HepG2 (cell line): ENCODE data around the gene PHF23. TPM values are rescaled to one million over a fixed set of nuclear protein-coding genes. Genes with fewer than 3 reads are reported as not detected.

Source experiments
- AHDC1 ChIP-seq: sonication (generic); formaldehyde crosslinking; IDR thresholded peaks from 2 replicates; pipeline ENCODE4 v1.5.1; 2020; ENCODE audit warnings: mild to moderate bottlenecking, missing genetic modification reagents, borderline replicate concordance
- ARNT ChIP-seq: fragments of 450-650 bp; IDR thresholded peaks from 2 replicates; pipeline ENCODE4 v1.6.1; 2017
- FOXK2 ChIP-seq: fragments of 450-650 bp; IDR thresholded peaks from 2 replicates; pipeline ENCODE4 v1.6.1; 2016
- KAT8 ChIP-seq: IDR thresholded peaks from 2 replicates; pipeline ENCODE4 v1.6.1; 2016; ENCODE audit warnings: missing genetic modification reagents, missing compliant biosample characterization
- MEIS1 ChIP-seq: sonication (generic); formaldehyde crosslinking; IDR thresholded peaks from 2 replicates; pipeline ENCODE4 v1.9.0; 2021; ENCODE audit warnings: mild to moderate bottlenecking, missing genetic modification reagents, moderate library complexity, borderline replicate concordance
- MTA3 ChIP-seq: sonication (generic); formaldehyde crosslinking; IDR thresholded peaks from 2 replicates; pipeline ENCODE4 v1.4.0; 2020; ENCODE audit warnings: missing genetic modification reagents
- MZF1 ChIP-seq: sonication (generic); formaldehyde crosslinking; IDR thresholded peaks from 2 replicates; pipeline ENCODE4 v1.8.1; 2023; ENCODE audit warnings: mild to moderate bottlenecking, missing genetic modification reagents, borderline replicate concordance
- NFKB2 ChIP-seq: sonication (generic); formaldehyde crosslinking; IDR thresholded peaks from 2 replicates; pipeline ENCODE4 v1.4.0; 2020; ENCODE audit warnings: missing genetic modification reagents, borderline replicate concordance
- NPAS2 ChIP-seq: sonication (generic); formaldehyde crosslinking; IDR thresholded peaks from 2 replicates; pipeline ENCODE4 v1.8.0; 2022; ENCODE audit warnings: mild to moderate bottlenecking, missing genetic modification reagents, borderline replicate concordance
- PAWR ChIP-seq: sonication (generic); formaldehyde crosslinking; IDR thresholded peaks from 2 replicates; pipeline ENCODE4 v1.4.0; 2020; ENCODE audit warnings: missing genetic modification reagents, mild to moderate bottlenecking, borderline replicate concordance
- RARG ChIP-seq: sonication (generic); formaldehyde crosslinking; IDR thresholded peaks from 2 replicates; pipeline ENCODE4 v1.4.0; 2020; ENCODE audit warnings: low read depth, mild to moderate bottlenecking, missing genetic modification reagents
- TEF ChIP-seq: sonication (generic); formaldehyde crosslinking; IDR thresholded peaks from 2 replicates; pipeline ENCODE4 v1.5.0; 2020; ENCODE audit warnings: missing genetic modification reagents
- ZNF24 ChIP-seq: fragments of 450-650 bp; IDR thresholded peaks from 2 replicates; pipeline ENCODE4 v1.6.1; 2017; ENCODE audit warnings: antibody characterized with exemption, mild to moderate bottlenecking
- ZNF446 ChIP-seq: sonication (generic); formaldehyde crosslinking; IDR thresholded peaks from 2 replicates; pipeline ENCODE4 v1.5.0; 2020; ENCODE audit warnings: mild to moderate bottlenecking, missing genetic modification reagents
- ZNF484 ChIP-seq: sonication (generic); formaldehyde crosslinking; IDR thresholded peaks from 2 replicates; pipeline ENCODE4 v1.5.1; 2020; ENCODE audit warnings: mild to moderate bottlenecking, low read depth, missing genetic modification reagents, borderline replicate concordance
- ZNF720 ChIP-seq: sonication (generic); formaldehyde crosslinking; IDR thresholded peaks from 2 replicates; pipeline ENCODE4 v1.4.0; 2020; ENCODE audit warnings: missing genetic modification reagents
- polyA plus RNA-seq, 8 experiments: library from polyadenylated mRNA; depleted of rRNA in 3 of 8; stranded (reverse) in 7 of 8; unstranded in 1 of 8; fragments of >200 nt; fragmentation: Illumina TruSeq in 4 of 8; extraction: Trizol in 4 of 8; gene quantifications; 2 replicates each; pipeline versions ENCODE4 v1.2.1 to v1.2.3, GENCODE V29; 2011 to 2016; ENCODE audit warnings: low read depth in 4 of 8, missing spikeins in 1 of 8, mixed read lengths in 1 of 8; ENCODE audit not compliant: insufficient read depth in 1 of 8
- total RNA-seq, 5 experiments: library from RNA; depleted of rRNA; stranded (reverse); fragments of >200 nt; fragmentation: Illumina TruSeq; extraction: Trizol; gene quantifications; 2 replicates each; pipeline ENCODE4 v1.2.3, GENCODE V29; 2016; ENCODE audit warnings: low read depth in 1 of 5
- TF ChIP-seq, protein P1 (sequence below): sonication (generic); formaldehyde crosslinking; IDR thresholded peaks from 2 replicates; pipeline ENCODE4 v1.4.0; 2020; ENCODE audit warnings: missing genetic modification reagents
- TF ChIP-seq, protein P2 (sequence below): sonication (generic); formaldehyde crosslinking; IDR thresholded peaks from 2 replicates; pipeline ENCODE4 v1.5.0; 2020; ENCODE audit warnings: mild to moderate bottlenecking, missing genetic modification reagents
- TF ChIP-seq, protein P3 (sequence below): sonication (generic); formaldehyde crosslinking; IDR thresholded peaks from 2 replicates; pipeline ENCODE4 v1.4.0; 2020; ENCODE audit warnings: missing genetic modification reagents

The PHF23 gene
- total and polyA plus RNA-seq, 2 of the 13 experiments (the other 11 are each of a cell fraction or from before 2014, with no cell fraction given) = 27.6 to 33.2 TPM

DNA sequence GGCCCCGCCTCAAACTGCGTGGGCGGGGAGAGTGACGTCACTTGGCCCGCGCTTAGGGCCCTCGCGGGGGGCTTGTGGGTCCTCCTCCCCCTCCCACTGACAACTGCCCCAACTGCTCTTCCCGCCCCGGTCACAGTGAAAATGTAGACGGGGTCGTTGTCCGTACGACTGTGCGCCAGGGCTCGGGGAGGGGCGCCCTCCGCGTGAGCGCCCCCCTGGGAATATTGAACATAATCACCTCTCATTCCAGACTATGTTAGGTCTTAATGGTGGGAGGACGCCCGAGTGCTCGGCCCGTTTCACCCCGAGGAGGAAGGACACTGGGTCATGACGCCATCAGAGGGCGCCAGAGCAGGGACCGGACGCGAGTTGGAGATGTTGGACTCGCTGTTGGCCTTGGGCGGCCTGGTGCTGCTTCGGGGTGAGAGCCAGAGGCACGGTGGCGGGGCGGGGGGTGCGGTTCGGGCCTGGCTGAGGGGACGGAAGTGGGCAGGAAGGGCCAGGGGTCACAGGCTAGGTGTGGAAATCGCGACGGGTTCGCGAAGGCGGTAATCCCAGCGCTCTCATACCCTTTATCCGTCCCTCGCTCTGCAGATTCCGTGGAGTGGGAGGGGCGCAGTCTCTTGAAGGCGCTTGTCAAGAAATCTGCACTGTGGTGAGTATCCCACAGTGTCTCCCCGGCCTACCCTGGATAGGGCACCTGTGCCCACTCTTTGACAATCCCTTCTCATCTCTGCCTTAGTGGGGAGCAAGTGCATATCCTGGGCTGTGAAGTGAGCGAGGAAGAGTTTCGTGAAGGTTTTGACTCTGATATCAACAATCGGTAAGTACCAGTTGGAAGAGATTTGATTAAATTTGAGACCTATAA is 13.2 kb upstream of the PHF23 start, which contains the start of gene ELP5 (continued):
- TF ChIP-seq AHDC1 (CRISPR knock-in tag) (no peak), MEIS1 (CRISPR knock-in tag) (0 out of 2 replicates have a peak, but pooled peaks have one; percentile 38), NPAS2 (CRISPR knock-in tag) (no peak), TEF (CRISPR knock-in tag) (no peak), ZNF446 (CRISPR knock-in tag) (no peak), PAWR (CRISPR knock-in tag) (no peak), MTA3 (no peak), KAT8 (peak; percentile 91), ZNF24 (no peak), RARG (peak; percentile 91; the same call in 1 of the 2 replicates), ZNF720 (CRISPR knock-in tag) (no peak), FOXK2 (0 out of 2 replicates have a peak, but pooled peaks have one; percentile 36), ARNT (no peak), NFKB2 (peak; percentile 74; the same call in 1 of the 2 replicates), ZNF484 (CRISPR knock-in tag) (no peak), MZF1 (peak; percentile 63; the same call in 1 of the 2 replicates)
- TF ChIP-seq, protein P1, sequence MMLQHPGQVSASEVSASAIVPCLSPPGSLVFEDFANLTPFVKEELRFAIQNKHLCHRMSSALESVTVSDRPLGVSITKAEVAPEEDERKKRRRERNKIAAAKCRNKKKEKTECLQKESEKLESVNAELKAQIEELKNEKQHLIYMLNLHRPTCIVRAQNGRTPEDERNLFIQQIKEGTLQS = peak; percentile 2; the same call in 1 of the 2 replicates
- TF ChIP-seq, protein P2, sequence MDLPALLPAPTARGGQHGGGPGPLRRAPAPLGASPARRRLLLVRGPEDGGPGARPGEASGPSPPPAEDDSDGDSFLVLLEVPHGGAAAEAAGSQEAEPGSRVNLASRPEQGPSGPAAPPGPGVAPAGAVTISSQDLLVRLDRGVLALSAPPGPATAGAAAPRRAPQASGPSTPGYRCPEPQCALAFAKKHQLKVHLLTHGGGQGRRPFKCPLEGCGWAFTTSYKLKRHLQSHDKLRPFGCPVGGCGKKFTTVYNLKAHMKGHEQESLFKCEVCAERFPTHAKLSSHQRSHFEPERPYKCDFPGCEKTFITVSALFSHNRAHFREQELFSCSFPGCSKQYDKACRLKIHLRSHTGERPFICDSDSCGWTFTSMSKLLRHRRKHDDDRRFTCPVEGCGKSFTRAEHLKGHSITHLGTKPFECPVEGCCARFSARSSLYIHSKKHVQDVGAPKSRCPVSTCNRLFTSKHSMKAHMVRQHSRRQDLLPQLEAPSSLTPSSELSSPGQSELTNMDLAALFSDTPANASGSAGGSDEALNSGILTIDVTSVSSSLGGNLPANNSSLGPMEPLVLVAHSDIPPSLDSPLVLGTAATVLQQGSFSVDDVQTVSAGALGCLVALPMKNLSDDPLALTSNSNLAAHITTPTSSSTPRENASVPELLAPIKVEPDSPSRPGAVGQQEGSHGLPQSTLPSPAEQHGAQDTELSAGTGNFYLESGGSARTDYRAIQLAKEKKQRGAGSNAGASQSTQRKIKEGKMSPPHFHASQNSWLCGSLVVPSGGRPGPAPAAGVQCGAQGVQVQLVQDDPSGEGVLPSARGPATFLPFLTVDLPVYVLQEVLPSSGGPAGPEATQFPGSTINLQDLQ (CRISPR knock-in tag) = no peak
- TF ChIP-seq, protein P3, sequence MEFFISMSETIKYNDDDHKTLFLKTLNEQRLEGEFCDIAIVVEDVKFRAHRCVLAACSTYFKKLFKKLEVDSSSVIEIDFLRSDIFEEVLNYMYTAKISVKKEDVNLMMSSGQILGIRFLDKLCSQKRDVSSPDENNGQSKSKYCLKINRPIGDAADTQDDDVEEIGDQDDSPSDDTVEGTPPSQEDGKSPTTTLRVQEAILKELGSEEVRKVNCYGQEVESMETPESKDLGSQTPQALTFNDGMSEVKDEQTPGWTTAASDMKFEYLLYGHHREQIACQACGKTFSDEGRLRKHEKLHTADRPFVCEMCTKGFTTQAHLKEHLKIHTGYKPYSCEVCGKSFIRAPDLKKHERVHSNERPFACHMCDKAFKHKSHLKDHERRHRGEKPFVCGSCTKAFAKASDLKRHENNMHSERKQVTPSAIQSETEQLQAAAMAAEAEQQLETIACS (CRISPR knock-in tag) = no peak; the same call in 1 of the 2 replicates
